Activated T-cell treated with anti-CD3 and anti-CD28 coated beads, Interleukin-2, amount 50 U/mL, for 1 hour (primary cell): Measurements from ENCODE around the gene PROKR2.

Source experiments
- DNase-seq: peaks from one replicate; pipeline ENCODE4 v3.0.0-alpha.2; 2020

The PROKR2 gene

DNA sequence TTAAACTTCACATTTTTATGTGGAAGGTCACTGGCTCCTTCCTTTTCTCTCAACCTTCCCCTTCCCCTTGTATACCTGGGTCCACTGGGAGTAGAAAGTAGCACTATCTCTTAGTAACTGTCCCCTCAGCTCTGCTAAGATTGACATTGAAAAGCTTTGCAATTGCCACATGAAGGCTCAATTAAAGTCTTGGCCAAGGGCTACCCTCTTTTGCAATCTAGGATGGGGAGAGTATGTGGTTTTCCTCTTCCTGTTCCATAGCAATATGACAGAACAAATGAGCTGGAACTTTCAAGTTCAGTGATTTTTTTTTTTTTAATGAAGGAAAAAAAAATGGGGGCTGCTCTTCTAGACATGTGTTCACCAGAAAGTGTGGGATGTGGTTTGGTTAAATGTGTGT lies 37.1 kb downstream of the PROKR2 start:
- DNase-seq, result no peak

DNA sequence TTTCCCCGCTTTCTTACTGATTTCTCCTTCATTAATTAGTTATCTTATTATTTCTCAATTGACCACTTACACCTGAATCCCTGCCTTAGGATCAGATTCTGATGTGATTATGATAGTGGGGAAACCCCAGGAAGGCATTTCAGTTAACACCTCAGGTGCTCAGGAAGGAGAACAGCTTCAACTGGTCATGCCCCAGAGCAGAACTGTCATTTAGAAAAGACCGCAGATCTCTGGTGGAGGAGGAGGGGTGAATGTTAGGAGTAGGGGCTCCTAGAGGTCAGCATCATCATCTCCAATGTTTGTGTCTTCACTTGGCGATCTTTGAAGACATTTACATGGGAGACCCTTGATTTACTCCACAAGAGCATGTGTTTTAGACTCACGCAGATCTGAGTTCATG lies 44.5 kb downstream of the PROKR2 start:
- DNase-seq, result no peak

- no peak for DNase-seq
Observed at GRCh38 chr20:5270603-5271002, 46.2 kb downstream of the PROKR2 start.

GRCh38 chr20:5268449-5268848 lies 48.3 kb downstream of the PROKR2 start:
- DNase-seq, result no peak

GRCh38 chr20:5267092-5267491 lies 49.7 kb downstream of the PROKR2 start:
- no peak for DNase-seq
